HepG2 (cell line): ENCODE results near the gene NDUFS1. TPM values are rescaled to one million over a fixed set of nuclear protein-coding genes. Genes with fewer than 3 reads are reported as not detected.
A peak's percentile ranks its signal among the peaks of the same experiment; 100 is the strongest.

Experiments used
- CREB1 ChIP-seq, 2 experiments: fragments of 450-650 bp in 1 of 2; IDR thresholded peaks; 2 replicates each; pipeline ENCODE4 v1.6.1; 2016 to 2017; ENCODE audit warnings: control low read depth in 1 of 2, mild to moderate bottlenecking in 1 of 2, missing compliant biosample characterization in 1 of 2, missing genetic modification characterization in 1 of 2
- CREBL2 ChIP-seq: sonication (generic); formaldehyde crosslinking; IDR thresholded peaks from 2 replicates; pipeline ENCODE4 v1.8.1; 2023; ENCODE audit warnings: missing genetic modification reagents, mild to moderate bottlenecking, borderline replicate concordance
- EED ChIP-seq: sonication (generic); formaldehyde crosslinking; IDR thresholded peaks from 2 replicates; pipeline ENCODE4 v1.5.0; 2020; ENCODE audit warnings: mild to moderate bottlenecking, missing genetic modification reagents
- EP300 ChIP-seq, 3 experiments: sonication (generic) in 1 of 3; formaldehyde crosslinking in 1 of 3; IDR thresholded peaks; 2 replicates each; pipeline versions ENCODE4 v1.5.1 to v1.6.1; 2011 to 2020; ENCODE audit warnings: low read depth in 2 of 3, low read length in 2 of 3, borderline replicate concordance in 1 of 3, improper control_type of control experiment in 1 of 3, mild to moderate bottlenecking in 1 of 3, missing genetic modification reagents in 1 of 3, moderate library complexity in 1 of 3
- GFI1 ChIP-seq: sonication (generic); formaldehyde crosslinking; IDR thresholded peaks from 2 replicates; pipeline ENCODE4 v1.5.0; 2020; ENCODE audit warnings: missing genetic modification reagents, mild to moderate bottlenecking, borderline replicate concordance
- HDAC2 ChIP-seq: sonication (generic); formaldehyde crosslinking; IDR thresholded peaks from 2 replicates; pipeline ENCODE4 v1.4.0; 2020; ENCODE audit warnings: missing genetic modification reagents
- HES4 ChIP-seq: sonication (generic); formaldehyde crosslinking; IDR thresholded peaks from 2 replicates; pipeline ENCODE4 v1.9.0; 2021; ENCODE audit warnings: mild to moderate bottlenecking, missing genetic modification reagents, borderline replicate concordance
- HNRNPUL1 ChIP-seq: fragments of 200-400 bp; formaldehyde crosslinking; IDR thresholded peaks from 2 replicates; pipeline ENCODE4 v1.6.1; 2017; ENCODE audit warnings: low read depth, mild to moderate bottlenecking, low read length, moderate library complexity
- HOMEZ ChIP-seq: IDR thresholded peaks from 2 replicates; pipeline ENCODE4 v1.6.1; 2016; ENCODE audit warnings: low read depth
- KDM1A ChIP-seq: IDR thresholded peaks from 2 replicates; pipeline ENCODE4 v1.6.1; 2016; ENCODE audit warnings: missing compliant biosample characterization
- MEIS1 ChIP-seq: sonication (generic); formaldehyde crosslinking; IDR thresholded peaks from 2 replicates; pipeline ENCODE4 v1.9.0; 2021; ENCODE audit warnings: mild to moderate bottlenecking, missing genetic modification reagents, moderate library complexity, borderline replicate concordance
- SMARCE1 ChIP-seq: fragments of 450-650 bp; IDR thresholded peaks from 2 replicates; pipeline ENCODE4 v1.6.1; 2017; ENCODE audit warnings: borderline replicate concordance
- SNAPC4 ChIP-seq: sonication (generic); formaldehyde crosslinking; IDR thresholded peaks from 2 replicates; pipeline ENCODE4 v1.4.0; 2020; ENCODE audit warnings: mild to moderate bottlenecking, missing genetic modification reagents
- TRIM22 ChIP-seq: fragments of 450-650 bp; IDR thresholded peaks from 2 replicates; pipeline ENCODE4 v1.6.1; 2017
- ZNF598 ChIP-seq: sonication (generic); formaldehyde crosslinking; IDR thresholded peaks from 2 replicates; pipeline ENCODE4 v1.5.1; 2020; ENCODE audit warnings: mild to moderate bottlenecking, missing genetic modification reagents, borderline replicate concordance
- ZNF619 ChIP-seq: sonication (generic); formaldehyde crosslinking; IDR thresholded peaks from 2 replicates; pipeline ENCODE4 v1.4.0; 2020; ENCODE audit warnings: mild to moderate bottlenecking, missing genetic modification reagents
- ZNF691 ChIP-seq: sonication (generic); formaldehyde crosslinking; IDR thresholded peaks from 2 replicates; pipeline ENCODE4 v1.4.0; 2020; ENCODE audit warnings: missing genetic modification reagents, low read depth, mild to moderate bottlenecking, borderline replicate concordance
- ZNF773 ChIP-seq: sonication (generic); formaldehyde crosslinking; IDR thresholded peaks from 2 replicates; pipeline ENCODE4 v1.4.0; 2020; ENCODE audit warnings: missing genetic modification reagents, borderline replicate concordance
- ZNF879 ChIP-seq: sonication (generic); formaldehyde crosslinking; IDR thresholded peaks from 2 replicates; pipeline ENCODE4 v1.8.1; 2023; ENCODE audit warnings: missing genetic modification reagents
- polyA plus RNA-seq, 8 experiments: library from polyadenylated mRNA; depleted of rRNA in 3 of 8; stranded (reverse) in 7 of 8; unstranded in 1 of 8; fragments of >200 nt; fragmentation: Illumina TruSeq in 4 of 8; extraction: Trizol in 4 of 8; gene quantifications; 2 replicates each; pipeline versions ENCODE4 v1.2.1 to v1.2.3, GENCODE V29; 2011 to 2016; ENCODE audit warnings: low read depth in 4 of 8, missing spikeins in 1 of 8, mixed read lengths in 1 of 8; ENCODE audit not compliant: insufficient read depth in 1 of 8
- total RNA-seq, 5 experiments: library from RNA; depleted of rRNA; stranded (reverse); fragments of >200 nt; fragmentation: Illumina TruSeq; extraction: Trizol; gene quantifications; 2 replicates each; pipeline ENCODE4 v1.2.3, GENCODE V29; 2016; ENCODE audit warnings: low read depth in 1 of 5

The NDUFS1 gene
- total and polyA plus RNA-seq, 2 of the 13 experiments (the other 11 are each of a cell fraction or from before 2014, with no cell fraction given): 139 to 242 TPM

GRCh38 chr2:206085742-206086445 is 73.3 kb downstream of the NDUFS1 start, which contains the start of gene INO80D (continued):
- TF ChIP-seq CREBL2 (CRISPR knock-in tag) (no peak), KDM1A (CRISPR knock-in tag) (no peak), HOMEZ (peak; percentile 13; the same call in 1 of the 2 replicates), SMARCE1 (no peak), ZNF691 (no peak), EP300 (IDR thresholded peaks at IDR 0.05; ENCODE audit: low read depth in 2 of 2, low read length in 2 of 2) (peak in 1 of 2 experiments; percentile 3; a peak in 1 of 4 replicates), EP300 (CRISPR knock-in tag; IDR thresholded peaks at IDR 0.05; ENCODE audit: borderline replicate concordance) (no peak), CREB1 (IDR thresholded peaks at IDR 0.05) (no peak), CREB1 (CRISPR knock-in tag; IDR thresholded peaks at IDR 0.05) (0 out of 2 replicates have a peak, but pooled peaks have one; percentile 46), HES4 (0 out of 2 replicates have a peak, but pooled peaks have one; percentile 80), HDAC2 (CRISPR knock-in tag) (peak; percentile 38; the same call in 1 of the 2 replicates), HNRNPUL1 (no peak), SNAPC4 (CRISPR knock-in tag) (0 out of 2 replicates have a peak, but pooled peaks have one; percentile 43), ZNF598 (CRISPR knock-in tag) (no peak), MEIS1 (CRISPR knock-in tag) (0 out of 2 replicates have a peak, but pooled peaks have one; percentile 62), ZNF619 (CRISPR knock-in tag) (no peak), GFI1 (0 out of 2 replicates have a peak, but pooled peaks have one; percentile 30), ZNF879 (CRISPR knock-in tag) (peak; percentile 52; the same call in 1 of the 2 replicates), ZNF773 (CRISPR knock-in tag) (no peak), TRIM22 (no peak), EED (CRISPR knock-in tag) (peak; percentile 70; the same call in 1 of the 2 replicates)
